OCI-LY3 (cell line): ENCODE results near the gene RPAP2.
"Not testable (repeated sequence)": the region's sequence is repeated elsewhere in the genome, so short reads cannot be mapped to it uniquely, and the experiment has no call there.

Source experiments
- H2AFZ ChIP-seq: fragments of 200-600, 300-600 bp; shearing (Covaris generic); 2 replicates; pipeline ENCODE4 v1.6.0; 2014; ENCODE audit warnings: antibody characterized with exemption, low read depth, low read length
- H3K27ac ChIP-seq: fragments of 200-600, 300-600 bp; sonication (generic); 2 replicates; pipeline ENCODE4 v1.5.1; 2014; ENCODE audit warnings: mild to moderate bottlenecking, low read length, moderate library complexity, mixed read lengths
- H3K27me3 ChIP-seq: fragments of 200-600, 300-600 bp; sonication (generic); 2 replicates; pipeline ENCODE4 v1.6.1; 2014; ENCODE audit warnings: low read depth, low read length, mixed read lengths
- H3K36me3 ChIP-seq: fragments of 200-600, 300-600 bp; sonication (generic); replicated peaks from 2 replicates; pipeline ENCODE3; 2014; ENCODE audit warnings: low read depth, low read length, mixed read lengths
- H3K4me1 ChIP-seq: fragments of 300-600, 200-600 bp; sonication (generic); 2 replicates; pipeline ENCODE4 v1.6.1; 2014; ENCODE audit warnings: low read length, mixed read lengths
- H3K4me2 ChIP-seq: fragments of 200-600, 300-600 bp; sonication (generic); 2 replicates; pipeline ENCODE4 v1.6.1; 2014; ENCODE audit warnings: low read length, mixed read lengths
- H3K4me3 ChIP-seq: fragments of 300-600, 200-600 bp; sonication (generic); 2 replicates; pipeline ENCODE4 v1.5.1; 2014; ENCODE audit warnings: antibody characterized with exemption, mild to moderate bottlenecking, low read length, moderate library complexity
- H3K79me2 ChIP-seq: fragments of 300-600, 200-600 bp; shearing (Covaris generic); 2 replicates; pipeline ENCODE4 v1.6.1; 2014; ENCODE audit warnings: mild to moderate bottlenecking, low read length, mixed read lengths
- H3K9ac ChIP-seq: fragments of 300-600, 200-600 bp; shearing (Covaris generic); 2 replicates; pipeline ENCODE4 v1.6.0; 2014; ENCODE audit warnings: mild to moderate bottlenecking, low read length, moderate library complexity
- H3K9me3 ChIP-seq: fragments of 200-600, 300-600 bp; shearing (Covaris generic); 2 replicates; pipeline ENCODE4 v1.6.1; 2014; ENCODE audit warnings: low read length, mixed read lengths; ENCODE audit not compliant: insufficient read depth
- H4K20me1 ChIP-seq: fragments of 200-600, 300-600 bp; sonication (generic); 2 replicates; pipeline ENCODE4 v1.6.1; 2016; ENCODE audit warnings: low read length, mixed read lengths; ENCODE audit not compliant: insufficient read depth
- EZH2phosphoT487 ChIP-seq: fragments of 200-600 bp; shearing (Covaris generic); IDR thresholded peaks from 2 replicates; pipeline ENCODE4 v1.6.1; 2018; ENCODE audit warnings: antibody characterized with exemption, mixed run types, low read depth
- TF ChIP-seq, protein P1 (sequence below): fragments of 200-600, 300-600 bp; sonication (generic); IDR thresholded peaks from 2 replicates; pipeline ENCODE4 v1.5.1; 2014; ENCODE audit warnings: antibody characterized with exemption, low read length, low read depth

RPAP2 gene

GRCh38 chr1:92380867-92381266 is 82.0 kb downstream of the RPAP2 start:
- Histone ChIP-seq H3K4me2 (no peak overlapping the region), H3K9me3 (no peaks in the 10 kb centered on the region), H3K9ac (no peak overlapping the region), H3K27ac (no peak overlapping the region), H3K4me3 (no peak overlapping the region), H3K79me2 (no peaks in the 10 kb centered on the region), H3K27me3 (no peaks in the 10 kb centered on the region), H2AFZ (no peak overlapping the region), H3K36me3 (peaks cover 4% of the 10 kb centered on the region), H3K4me1 (no peaks in the 10 kb centered on the region), H4K20me1 (no peaks in the 10 kb centered on the region)
- no peak for TF ChIP-seq EZH2phosphoT487
- TF ChIP-seq, protein P1, sequence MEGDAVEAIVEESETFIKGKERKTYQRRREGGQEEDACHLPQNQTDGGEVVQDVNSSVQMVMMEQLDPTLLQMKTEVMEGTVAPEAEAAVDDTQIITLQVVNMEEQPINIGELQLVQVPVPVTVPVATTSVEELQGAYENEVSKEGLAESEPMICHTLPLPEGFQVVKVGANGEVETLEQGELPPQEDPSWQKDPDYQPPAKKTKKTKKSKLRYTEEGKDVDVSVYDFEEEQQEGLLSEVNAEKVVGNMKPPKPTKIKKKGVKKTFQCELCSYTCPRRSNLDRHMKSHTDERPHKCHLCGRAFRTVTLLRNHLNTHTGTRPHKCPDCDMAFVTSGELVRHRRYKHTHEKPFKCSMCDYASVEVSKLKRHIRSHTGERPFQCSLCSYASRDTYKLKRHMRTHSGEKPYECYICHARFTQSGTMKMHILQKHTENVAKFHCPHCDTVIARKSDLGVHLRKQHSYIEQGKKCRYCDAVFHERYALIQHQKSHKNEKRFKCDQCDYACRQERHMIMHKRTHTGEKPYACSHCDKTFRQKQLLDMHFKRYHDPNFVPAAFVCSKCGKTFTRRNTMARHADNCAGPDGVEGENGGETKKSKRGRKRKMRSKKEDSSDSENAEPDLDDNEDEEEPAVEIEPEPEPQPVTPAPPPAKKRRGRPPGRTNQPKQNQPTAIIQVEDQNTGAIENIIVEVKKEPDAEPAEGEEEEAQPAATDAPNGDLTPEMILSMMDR, result no peak

GRCh38 chr1:92393966-92394365 is 95.1 kb downstream of the RPAP2 start:
- H3K4me1 ChIP-seq, H3K79me2 ChIP-seq, H3K36me3 ChIP-seq, H2AFZ ChIP-seq, H4K20me1 ChIP-seq, H3K9me3 ChIP-seq, H3K4me2 ChIP-seq, H3K9ac ChIP-seq, H3K4me3 ChIP-seq, H3K27me3 ChIP-seq, H3K27ac ChIP-seq: not testable (repeated sequence)

GRCh38 chr1:92398519-92398918 is 99.7 kb downstream of the RPAP2 start:
- Histone ChIP-seq H3K4me2 (peak overlapping the region; percentile 11), H3K36me3 (no peaks in the 10 kb centered on the region), H3K4me3 (no peak overlapping the region), H2AFZ (no peak overlapping the region), H4K20me1 (no peaks in the 10 kb centered on the region), H3K4me1 (peaks cover 12% of the 10 kb centered on the region), H3K9me3 (no peaks in the 10 kb centered on the region), H3K9ac (no peak overlapping the region), H3K27ac (no peak overlapping the region), H3K79me2 (no peaks in the 10 kb centered on the region), H3K27me3 (no peaks in the 10 kb centered on the region)
- TF ChIP-seq EZH2phosphoT487, result no peak
- TF ChIP-seq, protein P1, result no peak

GRCh38 chr1:92399076-92399475 is 100.2 kb downstream of the RPAP2 start:
- peak overlapping the region; percentile 11 for H3K4me2 ChIP-seq
- no peaks in the 10 kb centered on the region for H3K27me3 ChIP-seq
- H3K36me3 ChIP-seq, result no peaks in the 10 kb centered on the region
- H3K27ac ChIP-seq, result no peak overlapping the region
- no peaks in the 10 kb centered on the region for H3K9me3 ChIP-seq
- peaks cover 12% of the 10 kb centered on the region for H3K4me1 ChIP-seq
- H3K9ac ChIP-seq, result no peak overlapping the region
- no peaks in the 10 kb centered on the region for H4K20me1 ChIP-seq
- H2AFZ ChIP-seq, result no peak overlapping the region
- TF ChIP-seq, protein P1, result no peak
- no peak for TF ChIP-seq EZH2phosphoT487
- H3K79me2 ChIP-seq, result no peaks in the 10 kb centered on the region
- H3K4me3 ChIP-seq, result no peak overlapping the region

DNA sequence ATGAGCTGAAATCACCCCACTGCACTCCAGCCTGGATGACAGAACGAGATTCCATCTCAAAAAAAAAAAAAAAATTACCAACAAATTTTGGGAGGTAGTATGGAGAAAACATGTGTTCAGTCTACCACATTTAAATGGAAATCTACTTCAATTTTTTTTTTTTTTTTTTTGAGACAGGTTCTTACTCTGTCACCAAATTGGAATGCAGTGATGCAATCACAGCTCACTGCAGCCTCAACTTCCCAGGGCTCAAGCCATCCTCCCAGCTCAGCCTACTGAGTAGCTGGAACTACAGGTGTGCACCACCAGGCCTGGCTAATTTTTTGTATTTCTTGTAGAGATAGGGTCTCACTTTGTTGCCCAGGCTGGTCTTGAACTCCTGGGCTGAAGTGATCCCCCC is 105.8 kb downstream of the RPAP2 start:
- Histone ChIP-seq H3K36me3 (no peaks in the 10 kb centered on the region), H3K4me3 (no peak overlapping the region), H3K4me2 (no peak overlapping the region), H3K27ac (no peak overlapping the region), H2AFZ (no peak overlapping the region), H3K4me1 (no peaks in the 10 kb centered on the region), H3K9ac (no peak overlapping the region), H4K20me1 (no peaks in the 10 kb centered on the region), H3K9me3 (no peaks in the 10 kb centered on the region), H3K79me2 (no peaks in the 10 kb centered on the region), H3K27me3 (no peaks in the 10 kb centered on the region)
- TF ChIP-seq, protein P1, result no peak
- no peak for TF ChIP-seq EZH2phosphoT487
